ENCODE measurements around the gene SORCS3.
A peak's percentile ranks its signal among the peaks of the same experiment; 100 is the strongest.
"Not testable (repeated sequence)": the region's sequence is repeated elsewhere in the genome, so short reads cannot be mapped to it uniquely, and the experiment has no call there.

Gene SORCS3

GRCh38 chr10:104689547-104689946 is 48.5 kb downstream of the SORCS3 start:
- FAIRE-seq (no peak), DNase-seq (ENCODE audit: low spot score) (no peak)

- DNase-seq (ENCODE audit: low spot score) (no peak), FAIRE-seq (no peak)
Measured at GRCh38 chr10:104690101-104690500, 49.0 kb downstream of the SORCS3 start.

GRCh38 chr10:104690959-104691358 is 49.9 kb downstream of the SORCS3 start:
- FAIRE-seq (no peak), DNase-seq (ENCODE audit: low spot score) (no peak)

- FAIRE-seq (no peak), DNase-seq (ENCODE audit: low spot score) (no peak)
Measured at GRCh38 chr10:104694074-104694473, 53.0 kb downstream of the SORCS3 start.

- not testable (repeated sequence) for DNase-seq (ENCODE audit: low spot score); FAIRE-seq
Measured at GRCh38 chr10:104703262-104703661, 62.2 kb downstream of the SORCS3 start.

- DNase-seq (ENCODE audit: low spot score) (no peak), FAIRE-seq (no peak)
Measured at GRCh38 chr10:104706886-104707285, 65.8 kb downstream of the SORCS3 start.

- no peak for DNase-seq (ENCODE audit: low spot score)
- no peak for FAIRE-seq
Measured at GRCh38 chr10:104707602-104708459, 66.7 kb downstream of the SORCS3 start.

- no peak for FAIRE-seq
Measured at GRCh38 chr10:104711302-104711721, 70.2 kb downstream of the SORCS3 start.

GRCh38 chr10:104730593-104730992 is 89.5 kb downstream of the SORCS3 start:
- not testable (repeated sequence) for DNase-seq (ENCODE audit: low spot score); FAIRE-seq

More at GRCh38 chr10:104711302-104711721, 70.2 kb downstream of the SORCS3 start:
- no peak for DNase-seq (ENCODE audit: low spot score)

- DNase-seq (ENCODE audit: low spot score), result no peak
- no peak for FAIRE-seq
Measured at GRCh38 chr10:104731192-104731591, 90.1 kb downstream of the SORCS3 start.

GRCh38 chr10:104732222-104732621 is 91.1 kb downstream of the SORCS3 start:
- no peak for FAIRE-seq
- no peak for DNase-seq (ENCODE audit: low spot score)

GRCh38 chr10:104734433-104734832 is 93.3 kb downstream of the SORCS3 start:
- DNase-seq (ENCODE audit: low spot score), result no peak
- no peak for FAIRE-seq

- DNase-seq (ENCODE audit: low spot score) (no peak), FAIRE-seq (no peak)
Measured at GRCh38 chr10:104735036-104735756, 94.1 kb downstream of the SORCS3 start.

- FAIRE-seq, result no peak
- DNase-seq (ENCODE audit: low spot score), result no peak
Measured at GRCh38 chr10:104735757-104736391, 94.8 kb downstream of the SORCS3 start.

GRCh38 chr10:104741127-104741526 is 100.0 kb downstream of the SORCS3 start:
- DNase-seq (ENCODE audit: low spot score) (no peak), FAIRE-seq (no peak)

GRCh38 chr10:104744052-104744451 is 103.0 kb downstream of the SORCS3 start:
- FAIRE-seq, result no peak
- DNase-seq (ENCODE audit: low spot score), result no peak

- FAIRE-seq (no peak), DNase-seq (ENCODE audit: low spot score) (no peak)
Measured at GRCh38 chr10:104750291-104750690, 109.2 kb downstream of the SORCS3 start.

GRCh38 chr10:104762793-104763192 is 121.7 kb downstream of the SORCS3 start:
- FAIRE-seq (no peak), DNase-seq (ENCODE audit: low spot score) (no peak)

GRCh38 chr10:104766341-104766740 is 125.3 kb downstream of the SORCS3 start:
- DNase-seq (ENCODE audit: low spot score) (peak; percentile 68), FAIRE-seq (peak; percentile 78)

- DNase-seq (ENCODE audit: low spot score) (no peak), FAIRE-seq (no peak)
Measured at GRCh38 chr10:104767282-104767681, 126.2 kb downstream of the SORCS3 start.

GRCh38 chr10:104767745-104768144 is 126.7 kb downstream of the SORCS3 start:
- DNase-seq (ENCODE audit: low spot score) (no peak), FAIRE-seq (no peak)

GRCh38 chr10:104773105-104773504 is 132.0 kb downstream of the SORCS3 start:
- no peak for FAIRE-seq
- DNase-seq (ENCODE audit: low spot score), result no peak

All from RCC 7860 (cell line).